Keratinocyte (primary cell): ENCODE data around the gene RAD51AP2. TPM values are rescaled to one million over a fixed set of nuclear protein-coding genes. Genes with fewer than 3 reads are reported as not detected.

Experiments used
- DNase-seq: peaks from one replicate; pipeline ENCODE4 v3.0.0-alpha.2; 2011; ENCODE audit warnings: low read depth, missing footprints, low spot score
- FAIRE-seq: peaks from 2 replicates; lab custom pipeline; 2011; peaks lifted over from hg19 to GRCh38; lab: Jason Lieb, UNC
- H2AFZ ChIP-seq: 2 replicates; pipeline ENCODE4 v1.6.0; 2012; ENCODE audit warnings: low read length, control low read depth, inconsistent platforms; ENCODE audit not compliant: control insufficient read depth
- H3K27ac ChIP-seq: 2 replicates; pipeline ENCODE4 v1.5.1; 2011; ENCODE audit warnings: low read length; ENCODE audit not compliant: control insufficient read depth, insufficient read depth
- H3K27me3 ChIP-seq: 3 replicates; pipeline ENCODE4 v1.6.0; 2011; ENCODE audit warnings: low read length; ENCODE audit not compliant: control insufficient read depth, insufficient read depth; ENCODE audit errors: extremely low read depth
- H3K36me3 ChIP-seq, 2 experiments: 2 replicates in 1 of 2; 3 replicates in 1 of 2; pipeline ENCODE4 v1.5.1; 2011; ENCODE audit warnings: low read length in 2 of 2, mild to moderate bottlenecking in 1 of 2; ENCODE audit not compliant: control insufficient read depth in 2 of 2, insufficient read depth in 2 of 2; ENCODE audit errors: extremely low read depth in 1 of 2
- H3K4me1 ChIP-seq: 3 replicates; pipeline ENCODE4 v1.5.1; 2011; ENCODE audit warnings: low read length; ENCODE audit not compliant: control insufficient read depth, insufficient read depth; ENCODE audit errors: extremely low read depth
- H3K4me2 ChIP-seq: 3 replicates; pipeline ENCODE4 v1.6.0; 2011; ENCODE audit warnings: low read depth, low read length; ENCODE audit not compliant: control insufficient read depth, insufficient read depth; ENCODE audit errors: extremely low read depth
- H3K4me3 ChIP-seq, 3 experiments: fragments of 200-600 bp in 1 of 3; sonication (generic) in 1 of 3; 2 replicates in 2 of 3; 3 replicates in 1 of 3; pipeline ENCODE4 v1.5.1; 2011 to 2016; ENCODE audit warnings: low read length in 3 of 3, mild to moderate bottlenecking in 3 of 3, control low read depth in 2 of 3, inconsistent platforms in 1 of 3, low read depth in 1 of 3, mixed read lengths in 1 of 3, mixed run types in 1 of 3, moderate library complexity in 1 of 3; ENCODE audit not compliant: control insufficient read depth in 2 of 3, insufficient read depth in 2 of 3; ENCODE audit errors: extremely low read depth in 1 of 3
- H3K79me2 ChIP-seq: 2 replicates; pipeline ENCODE4 v1.6.0; 2012; ENCODE audit warnings: low read length; ENCODE audit not compliant: control insufficient read depth, insufficient read depth
- H3K9ac ChIP-seq: 3 replicates; pipeline ENCODE4 v1.6.0; 2011; ENCODE audit warnings: low read length; ENCODE audit not compliant: control insufficient read depth, insufficient read depth; ENCODE audit errors: extremely low read depth
- H3K9me1 ChIP-seq: 3 replicates; pipeline ENCODE4 v1.6.0; 2011; ENCODE audit warnings: low read length; ENCODE audit not compliant: control insufficient read depth, insufficient read depth; ENCODE audit errors: extremely low read depth
- H3K9me3 ChIP-seq: 2 replicates; pipeline ENCODE4 v1.5.1; 2012; ENCODE audit warnings: low read depth, low read length; ENCODE audit not compliant: control insufficient read depth
- H4K20me1 ChIP-seq: 3 replicates; pipeline ENCODE4 v1.6.0; 2011; ENCODE audit warnings: low read length; ENCODE audit not compliant: control insufficient read depth, insufficient read depth; ENCODE audit errors: extremely low read depth
- CTCF ChIP-seq, 3 experiments: IDR thresholded peaks in 1 of 3; conservative IDR thresholded peaks in 1 of 3; optimal IDR thresholded peaks in 1 of 3; 2 replicates in 2 of 3; 3 replicates in 1 of 3; pipeline versions ENCODE3 to v1.5.1; 2011; ENCODE audit warnings: low read length in 3 of 3, mild to moderate bottlenecking in 3 of 3, moderate library complexity in 2 of 3, control low read depth in 1 of 3, inconsistent platforms in 1 of 3; ENCODE audit not compliant: insufficient read depth in 2 of 3; ENCODE audit errors: extremely low read depth in 1 of 3
- EZH2 ChIP-seq: IDR thresholded peaks from one replicate; pipeline ENCODE4 v1.6.1; 2012; ENCODE audit warnings: inconsistent platforms, mild to moderate bottlenecking, low read length, moderate library complexity
- dilution Hi-C: fragments of 300-500 bp; cut with MboI; formaldehyde crosslinking; loops from one replicate; pipeline ENCODE4 v1.7.0; 2020; ENCODE audit warnings: low sequenced_read_pairs; ENCODE audit not compliant: extremely low pct_ligation_motif_present
- polyA plus RNA-seq, 5 experiments: library from polyadenylated mRNA; depleted of rRNA in 3 of 5; stranded (reverse) in 3 of 5; stranded (forward) in 1 of 5; unstranded in 1 of 5; fragments of >200 nt; gene quantifications; 1 replicate in 1 of 5; 2 replicates in 3 of 5; 3 replicates in 1 of 5; pipeline versions ENCODE4 v1.2.1 to v1.2.3, GENCODE V29; 2011 to 2012; ENCODE audit warnings: missing spikeins in 2 of 5, low read depth in 1 of 5, low replicate concordance in 1 of 5

RAD51AP2 gene
- polyA plus RNA-seq, 1 donor (not counting 4 experiments of a cell fraction or from before 2014, with no cell fraction given) = 0.12 TPM

GRCh38 chr2:17547237-17547636 lies 29.0 kb upstream of the RAD51AP2 start:
- TF ChIP-seq CTCF (optimal IDR thresholded peaks at IDR 0.05 in 1 of 3, IDR thresholded peaks at IDR 0.05 in 1 of 3, conservative IDR thresholded peaks at IDR 0.05 in 1 of 3; ENCODE audit: extremely low read depth in 1 of 3, insufficient read depth in 2 of 3, low read length in 3 of 3) = no peak
- TF ChIP-seq EZH2 = no peak
- Histone ChIP-seq H4K20me1 (no peaks in the 10 kb centered on the region), H3K9ac (no peak overlapping the region), H3K79me2 (peaks cover 12% of the 10 kb centered on the region), H3K27ac (no peak overlapping the region), H3K4me1 (peaks cover 34% of the 10 kb centered on the region), H3K9me3 (no peaks in the 10 kb centered on the region), H3K4me3 (no peak overlapping the region), H3K4me2 (no peak overlapping the region), H3K27me3 (no peaks in the 10 kb centered on the region), H3K9me1 (peaks cover 2% of the 10 kb centered on the region), H2AFZ (no peak overlapping the region), H3K36me3 (no peaks in the 10 kb centered on the region)
- FAIRE-seq (no peak), DNase-seq (no peak)
- dilution Hi-C loops = no loop called here

GRCh38 chr2:17545680-17546613 lies 27.7 kb upstream of the RAD51AP2 start:
- Histone ChIP-seq H3K27ac (no peak overlapping the region), H3K9ac (no peak overlapping the region), H4K20me1 (no peaks in the 10 kb centered on the region), H3K4me1 (peaks cover 38% of the 10 kb centered on the region), H3K9me1 (peaks cover 2% of the 10 kb centered on the region), H3K4me3 (no peak overlapping the region), H3K36me3 (no peaks in the 10 kb centered on the region), H3K4me2 (no peak overlapping the region), H3K27me3 (no peaks in the 10 kb centered on the region), H3K79me2 (peaks cover 13% of the 10 kb centered on the region), H3K9me3 (no peaks in the 10 kb centered on the region), H2AFZ (no peak overlapping the region)
- FAIRE-seq (no peak), DNase-seq (no peak)
- TF ChIP-seq CTCF (optimal IDR thresholded peaks at IDR 0.05 in 1 of 3, IDR thresholded peaks at IDR 0.05 in 1 of 3, conservative IDR thresholded peaks at IDR 0.05 in 1 of 3; ENCODE audit: extremely low read depth in 1 of 3, insufficient read depth in 2 of 3, low read length in 3 of 3) = no peak
- no peak for TF ChIP-seq EZH2
- dilution Hi-C loops = no loop called here
